Endothelial cell of umbilical vein (primary cell): ENCODE measurements around the gene KCNH1. TPM values are rescaled to one million over a fixed set of nuclear protein-coding genes. Genes with fewer than 3 reads are reported as not detected.

Source experiments
- BruUV-seq: library from RNA; stranded (reverse); fragments of 400-500 nt; replicated peaks from 2 replicates; lab custom pipeline; 2021; lab: Mats Ljungman, UMichigan
- CTCF ChIA-PET: fragments of 300-600, 350-600 bp; sonication (Branson Sonifier 250); formaldehyde crosslinking; loops from one replicate; lab custom pipeline; 2021; ENCODE audit warnings: antibody characterized with exemption, inconsistent platforms; lab: Charles Lee
- POLR2A ChIA-PET: fragments of 300-600, 350-600 bp; sonication (Branson Sonifier 250); formaldehyde crosslinking; loops from one replicate; lab custom pipeline; 2021; ENCODE audit warnings: antibody characterized with exemption, inconsistent platforms; lab: Charles Lee
- DNase-seq: peaks from one replicate; pipeline ENCODE4 v3.0.0-alpha.2; 2011; ENCODE audit warnings: low read depth, low spot score
- FAIRE-seq: peaks from 2 replicates; lab custom pipeline; 2011; peaks lifted over from hg19 to GRCh38; lab: Jason Lieb, UNC
- H2AFZ ChIP-seq: 2 replicates; pipeline ENCODE4 v1.6.0; 2012; ENCODE audit warnings: low read depth, low read length, control low read depth, inconsistent platforms
- H3K27ac ChIP-seq: 2 replicates; pipeline ENCODE4 v1.5.1; 2011; ENCODE audit warnings: low read depth, mild to moderate bottlenecking, control low read depth, low read length, moderate library complexity; ENCODE audit not compliant: insufficient read depth
- H3K27me3 ChIP-seq, 2 experiments: 2 replicates each; pipeline versions ENCODE4 v1.6.0 to v1.6.1; 2011; ENCODE audit warnings: low read length in 2 of 2, mixed read lengths in 1 of 2; ENCODE audit not compliant: control insufficient read depth in 2 of 2, insufficient read depth in 2 of 2
- H3K36me3 ChIP-seq, 2 experiments: 2 replicates in 1 of 2; 3 replicates in 1 of 2; pipeline ENCODE4 v1.5.1; 2011; ENCODE audit warnings: low read length in 2 of 2, mild to moderate bottlenecking in 1 of 2, moderate library complexity in 1 of 2; ENCODE audit not compliant: control insufficient read depth in 2 of 2, insufficient read depth in 2 of 2; ENCODE audit errors: extremely low read depth in 1 of 2
- H3K4me1 ChIP-seq: 3 replicates; pipeline ENCODE4 v1.5.1; 2011; ENCODE audit warnings: mild to moderate bottlenecking, low read length; ENCODE audit not compliant: control insufficient read depth, insufficient read depth; ENCODE audit errors: extremely low read depth
- H3K4me2 ChIP-seq: 2 replicates; pipeline ENCODE4 v1.6.1; 2011; ENCODE audit warnings: low read length, control low read depth, mixed read lengths; ENCODE audit not compliant: insufficient read depth
- H3K4me3 ChIP-seq, 3 experiments: fragments of 200-600 bp in 1 of 3; sonication (generic), shearing (Covaris generic) in 1 of 3; replicated peaks in 1 of 3; 2 replicates each; pipeline ENCODE4 v1.5.1; 2011 to 2016; ENCODE audit warnings: control low read depth in 3 of 3, low read length in 3 of 3, mild to moderate bottlenecking in 2 of 3, inconsistent platforms in 1 of 3, low read depth in 1 of 3, moderate library complexity in 1 of 3; ENCODE audit not compliant: insufficient read depth in 1 of 3
- H3K79me2 ChIP-seq: 2 replicates; pipeline ENCODE4 v1.6.0; 2012; ENCODE audit warnings: low read length, inconsistent platforms; ENCODE audit not compliant: control insufficient read depth, insufficient read depth
- H3K9ac ChIP-seq: replicated peaks from 2 replicates; pipeline ENCODE3; 2011; ENCODE audit warnings: low read length, control low read depth; ENCODE audit not compliant: insufficient read depth; ENCODE audit errors: extremely low read depth
- H3K9me1 ChIP-seq: replicated peaks from 3 replicates; pipeline ENCODE4 v1.6.0; 2011; ENCODE audit warnings: mild to moderate bottlenecking, low read length; ENCODE audit not compliant: control insufficient read depth, insufficient read depth; ENCODE audit errors: extremely low read depth
- H3K9me3 ChIP-seq: replicated peaks from 2 replicates; pipeline ENCODE4 v1.5.1; 2012; ENCODE audit warnings: low read length, inconsistent platforms; ENCODE audit not compliant: control insufficient read depth, insufficient read depth
- H4K20me1 ChIP-seq: replicated peaks from 2 replicates; pipeline ENCODE3; 2011; ENCODE audit warnings: mild to moderate bottlenecking, low read length; ENCODE audit not compliant: control insufficient read depth, insufficient read depth; ENCODE audit errors: extremely low read depth
- EZH2 ChIP-seq: IDR thresholded peaks from 2 replicates; pipeline ENCODE4 v1.6.1; 2012; ENCODE audit warnings: borderline replicate concordance, low read depth, mild to moderate bottlenecking, moderate library complexity, low read length, inconsistent platforms; ENCODE audit not compliant: severe bottlenecking
- FOS ChIP-seq: IDR thresholded peaks from 2 replicates; pipeline ENCODE4 v1.6.1; 2011; ENCODE audit warnings: mild to moderate bottlenecking, low read length, moderate library complexity, borderline replicate concordance; ENCODE audit not compliant: insufficient read depth
- GATA2 ChIP-seq: IDR thresholded peaks from 2 replicates; pipeline ENCODE4 v1.7.0; 2011; ENCODE audit warnings: low read depth, mild to moderate bottlenecking, moderate library complexity, mixed read lengths, low read length; ENCODE audit not compliant: insufficient read length, insufficient read depth
- JUN ChIP-seq: IDR thresholded peaks from 2 replicates; pipeline ENCODE4 v1.6.1; 2011; ENCODE audit warnings: borderline replicate concordance, low read depth; ENCODE audit not compliant: insufficient read length, insufficient read depth
- MAX ChIP-seq: IDR thresholded peaks from 2 replicates; pipeline ENCODE4 v1.6.1; 2011; ENCODE audit not compliant: insufficient read depth, insufficient read length
- MYC ChIP-seq: IDR thresholded peaks from one replicate; pipeline ENCODE4 v1.6.1; 2011; ENCODE audit warnings: mild to moderate bottlenecking, low read depth, low read length
- POLR2A ChIP-seq: IDR thresholded peaks from 2 replicates; pipeline ENCODE4 v1.6.1; 2012; ENCODE audit warnings: low read depth, mild to moderate bottlenecking, control low read depth, low read length
- POLR2AphosphoS5 ChIP-seq: IDR thresholded peaks from 2 replicates; pipeline ENCODE4 v1.6.1; 2012; ENCODE audit warnings: low read depth, mild to moderate bottlenecking, control low read depth, low read length, moderate library complexity; ENCODE audit not compliant: insufficient read depth
- dilution Hi-C: fragments of 300-500 bp; cut with MboI; formaldehyde crosslinking; loops from one replicate; pipeline ENCODE4 v1.15.0; 2019; ENCODE audit warnings: low sequenced_read_pairs; ENCODE audit not compliant: extremely low pct_ligation_motif_present
- intact Hi-C: fragments of 100-400 bp; cut with micrococcal nuclease; formaldehyde crosslinking; loops from one replicate; pipeline ENCODE4 v1.10.0; 2022
- polyA plus RNA-seq, 4 experiments: library from polyadenylated mRNA; depleted of rRNA in 3 of 4; stranded (reverse) in 3 of 4; unstranded in 1 of 4; fragments of >200 nt; gene quantifications; 2 replicates each; pipeline versions ENCODE4 v1.2.1 to v1.2.3, GENCODE V29; 2011 to 2012; ENCODE audit warnings: missing spikeins in 1 of 4
- total RNA-seq: library from RNA; stranded (reverse); gene quantifications from 2 replicates; pipeline ENCODE4 v1.2.3, GENCODE V29; 2021
- TF ChIP-seq, protein P1 (sequence below), 2 donors: IDR thresholded peaks; 1 replicate in 1 of 2; 2 replicates in 1 of 2; pipeline ENCODE4 v1.5.1; 2011; ENCODE audit warnings: low read length in 2 of 2, mild to moderate bottlenecking in 2 of 2, moderate library complexity in 2 of 2, control low read depth in 1 of 2, inconsistent platforms in 1 of 2, low read depth in 1 of 2; ENCODE audit not compliant: insufficient read depth in 1 of 2; ENCODE audit errors: extremely low read depth in 1 of 2

Gene KCNH1
- total and polyA plus RNA-seq, 2 donors (not counting 3 experiments of a cell fraction or from before 2014, with no cell fraction given), result not detected

DNA sequence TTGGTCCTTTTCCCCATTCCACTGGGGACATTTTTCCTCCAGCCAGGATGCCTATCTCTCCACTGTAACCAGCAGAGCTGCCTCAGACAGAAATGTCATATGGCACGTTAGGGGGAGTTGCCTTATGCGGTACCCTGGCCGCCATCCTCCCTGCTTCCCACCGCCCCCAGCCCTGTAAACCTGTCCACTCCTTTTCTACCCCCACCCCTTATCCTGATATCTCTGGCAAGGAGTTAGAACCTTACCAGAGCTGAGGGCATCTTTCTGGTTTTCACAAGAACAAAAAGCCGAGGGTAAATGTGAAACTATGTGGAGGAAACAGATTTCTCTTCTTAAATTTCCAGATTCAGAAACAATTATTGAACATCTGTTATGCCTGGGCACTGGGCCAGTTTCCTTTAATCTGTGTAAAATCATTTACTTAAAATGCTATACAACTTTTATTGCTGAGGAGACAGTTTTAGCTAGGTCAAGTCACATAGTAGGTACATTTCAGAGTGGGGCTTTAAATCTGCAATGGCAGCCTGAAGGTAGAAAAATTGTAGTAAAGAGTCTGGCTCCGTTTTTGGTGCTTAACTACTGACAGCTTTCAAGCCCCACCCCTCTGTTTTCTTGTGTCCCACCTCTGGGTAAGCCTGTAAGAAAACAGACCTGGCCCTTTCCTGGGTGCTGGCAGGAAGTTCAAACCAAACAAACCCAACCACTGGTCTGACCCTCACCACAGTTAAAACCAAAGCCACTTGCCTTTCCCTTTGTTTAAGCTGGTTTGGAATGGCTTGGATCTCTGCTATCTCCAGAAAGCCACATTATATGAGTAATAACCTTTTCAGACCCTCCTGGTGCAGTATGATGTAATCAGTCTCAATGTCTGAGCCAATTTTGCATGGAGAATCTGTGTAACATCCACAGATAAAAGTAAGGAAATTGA lies 486.3 kb downstream of the KCNH1 start:
- Histone ChIP-seq H3K9me3 (peaks cover 4% of the 10 kb centered on the region), H3K36me3 (no peaks in the 10 kb centered on the region), H3K9ac (no peak overlapping the region), H3K4me2 (no peak overlapping the region), H4K20me1 (no peaks in the 10 kb centered on the region), H3K27ac (no peak overlapping the region), H3K9me1 (no peaks in the 10 kb centered on the region), H3K4me1 (no peaks in the 10 kb centered on the region), H3K4me3 (no peak overlapping the region), H3K27me3 (no peaks in the 10 kb centered on the region), H2AFZ (no peak overlapping the region), H3K79me2 (no peaks in the 10 kb centered on the region)
- no peak for DNase-seq
- dilution Hi-C loops (no loop called here), intact Hi-C loops (no loop called here)
- TF ChIP-seq MYC (no peak), GATA2 (no peak), JUN (no peak), MAX (no peak), FOS (no peak), EZH2 (no peak), POLR2A (no peak), POLR2AphosphoS5 (no peak)
- TF ChIP-seq, protein P1, sequence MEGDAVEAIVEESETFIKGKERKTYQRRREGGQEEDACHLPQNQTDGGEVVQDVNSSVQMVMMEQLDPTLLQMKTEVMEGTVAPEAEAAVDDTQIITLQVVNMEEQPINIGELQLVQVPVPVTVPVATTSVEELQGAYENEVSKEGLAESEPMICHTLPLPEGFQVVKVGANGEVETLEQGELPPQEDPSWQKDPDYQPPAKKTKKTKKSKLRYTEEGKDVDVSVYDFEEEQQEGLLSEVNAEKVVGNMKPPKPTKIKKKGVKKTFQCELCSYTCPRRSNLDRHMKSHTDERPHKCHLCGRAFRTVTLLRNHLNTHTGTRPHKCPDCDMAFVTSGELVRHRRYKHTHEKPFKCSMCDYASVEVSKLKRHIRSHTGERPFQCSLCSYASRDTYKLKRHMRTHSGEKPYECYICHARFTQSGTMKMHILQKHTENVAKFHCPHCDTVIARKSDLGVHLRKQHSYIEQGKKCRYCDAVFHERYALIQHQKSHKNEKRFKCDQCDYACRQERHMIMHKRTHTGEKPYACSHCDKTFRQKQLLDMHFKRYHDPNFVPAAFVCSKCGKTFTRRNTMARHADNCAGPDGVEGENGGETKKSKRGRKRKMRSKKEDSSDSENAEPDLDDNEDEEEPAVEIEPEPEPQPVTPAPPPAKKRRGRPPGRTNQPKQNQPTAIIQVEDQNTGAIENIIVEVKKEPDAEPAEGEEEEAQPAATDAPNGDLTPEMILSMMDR (IDR thresholded peaks at IDR 0.05; ENCODE audit: extremely low read depth in 1 of 2, insufficient read depth in 1 of 2, low read depth in 1 of 2, low read length in 2 of 2), result no peak
- no TSS peak for BruUV-seq
- CTCF ChIA-PET, result no interaction called here
- POLR2A ChIA-PET, result interaction anchor here (0.6 kb wide), 1 partner anchor 406 kb away, joined by 5 read pairs; no protein-coding TSS in a partner anchor
- FAIRE-seq, result no peak
